ENCODE measurements around the gene IRF3.
A peak's percentile ranks its signal among the peaks of the same experiment; 100 is the strongest.

IRF3 gene

GRCh38 chr19:49676784-49677230 is 11.2 kb upstream of the IRF3 start:
- Histone ChIP-seq H3K9me3 (ENCODE audit: control insufficient read depth, insufficient read depth, low read length) (no peaks in the 10 kb centered on the region), H3K4me1 (ENCODE audit: control insufficient read depth, insufficient read depth, low read length) (peaks cover 7% of the 10 kb centered on the region), H3K4me3 (ENCODE audit: low read depth, low read length) (peak overlapping the region; percentile 98), H3K36me3 (ENCODE audit: control insufficient read depth, insufficient read depth, low read length) (peaks cover 15% of the 10 kb centered on the region), H3K9ac (ENCODE audit: low read depth, low read length) (peak overlapping the region; percentile 100), H3K27me3 (ENCODE audit: control insufficient read depth, insufficient read depth, low read length) (no peaks in the 10 kb centered on the region)

- peaks cover 7% of the 10 kb centered on the region for H3K4me1 ChIP-seq (ENCODE audit: control insufficient read depth, insufficient read depth, low read length)
Measured at GRCh38 chr19:49676136-49676783, 10.6 kb upstream of the IRF3 start.

GRCh38 chr19:49672131-49672919 is 6.7 kb upstream of the IRF3 start:
- no peaks in the 10 kb centered on the region for H3K27me3 ChIP-seq (ENCODE audit: control insufficient read depth, insufficient read depth, low read length)
- peaks cover 24% of the 10 kb centered on the region for H3K36me3 ChIP-seq (ENCODE audit: control insufficient read depth, insufficient read depth, low read length)
- H3K9ac ChIP-seq (ENCODE audit: low read depth, low read length): peak overlapping the region; percentile 26
- no peaks in the 10 kb centered on the region for H3K9me3 ChIP-seq (ENCODE audit: control insufficient read depth, insufficient read depth, low read length)
- H3K4me3 ChIP-seq (ENCODE audit: low read depth, low read length): peak overlapping the region; percentile 52
- no peaks in the 10 kb centered on the region for H3K4me1 ChIP-seq (ENCODE audit: control insufficient read depth, insufficient read depth, low read length)

More at GRCh38 chr19:49676136-49676783, 10.6 kb upstream of the IRF3 start:
- Histone ChIP-seq H3K9ac (ENCODE audit: low read depth, low read length) (peak overlapping the region; percentile 99), H3K36me3 (ENCODE audit: control insufficient read depth, insufficient read depth, low read length) (peaks cover 11% of the 10 kb centered on the region), H3K9me3 (ENCODE audit: control insufficient read depth, insufficient read depth, low read length) (no peaks in the 10 kb centered on the region), H3K4me3 (ENCODE audit: low read depth, low read length) (peak overlapping the region; percentile 85), H3K27me3 (ENCODE audit: control insufficient read depth, insufficient read depth, low read length) (no peaks in the 10 kb centered on the region)

GRCh38 chr19:49669516-49669915 is 3.9 kb upstream of the IRF3 start:
- Histone ChIP-seq H3K27me3 (ENCODE audit: control insufficient read depth, insufficient read depth, low read length) (no peaks in the 10 kb centered on the region), H3K9me3 (ENCODE audit: control insufficient read depth, insufficient read depth, low read length) (no peaks in the 10 kb centered on the region), H3K4me1 (ENCODE audit: control insufficient read depth, insufficient read depth, low read length) (no peaks in the 10 kb centered on the region), H3K9ac (ENCODE audit: low read depth, low read length) (no peak overlapping the region), H3K4me3 (ENCODE audit: low read depth, low read length) (no peak overlapping the region), H3K36me3 (ENCODE audit: control insufficient read depth, insufficient read depth, low read length) (peaks cover 23% of the 10 kb centered on the region)

- Histone ChIP-seq H3K9ac (ENCODE audit: low read depth, low read length) (no peak overlapping the region), H3K4me1 (ENCODE audit: control insufficient read depth, insufficient read depth, low read length) (no peaks in the 10 kb centered on the region), H3K9me3 (ENCODE audit: control insufficient read depth, insufficient read depth, low read length) (no peaks in the 10 kb centered on the region), H3K27me3 (ENCODE audit: control insufficient read depth, insufficient read depth, low read length) (no peaks in the 10 kb centered on the region), H3K36me3 (ENCODE audit: control insufficient read depth, insufficient read depth, low read length) (peaks cover 25% of the 10 kb centered on the region), H3K4me3 (ENCODE audit: low read depth, low read length) (peak overlapping the region; percentile 8)
Measured at GRCh38 chr19:49667473-49667872, 1.8 kb upstream of the IRF3 start.

GRCh38 chr19:49666120-49666444 is 425 bp upstream of the IRF3 start:
- no peaks in the 10 kb centered on the region for H3K9me3 ChIP-seq (ENCODE audit: control insufficient read depth, insufficient read depth, low read length)
- peaks cover 36% of the 10 kb centered on the region for H3K36me3 ChIP-seq (ENCODE audit: control insufficient read depth, insufficient read depth, low read length)
- H3K4me1 ChIP-seq (ENCODE audit: control insufficient read depth, insufficient read depth, low read length): no peaks in the 10 kb centered on the region
- no peaks in the 10 kb centered on the region for H3K27me3 ChIP-seq (ENCODE audit: control insufficient read depth, insufficient read depth, low read length)
- peak overlapping the region; percentile 99 for H3K4me3 ChIP-seq (ENCODE audit: low read depth, low read length)
- H3K9ac ChIP-seq (ENCODE audit: low read depth, low read length): peak overlapping the region; percentile 91

GRCh38 chr19:49665036-49665350 is 664 bp downstream of the IRF3 start:
- peaks cover 44% of the 10 kb centered on the region for H3K36me3 ChIP-seq (ENCODE audit: control insufficient read depth, insufficient read depth, low read length)
- no peaks in the 10 kb centered on the region for H3K27me3 ChIP-seq (ENCODE audit: control insufficient read depth, insufficient read depth, low read length)
- peak overlapping the region; percentile 99 for H3K4me3 ChIP-seq (ENCODE audit: low read depth, low read length)
- H3K9ac ChIP-seq (ENCODE audit: low read depth, low read length): peak overlapping the region; percentile 79
- no peaks in the 10 kb centered on the region for H3K4me1 ChIP-seq (ENCODE audit: control insufficient read depth, insufficient read depth, low read length)
- peaks cover 2% of the 10 kb centered on the region for H3K9me3 ChIP-seq (ENCODE audit: control insufficient read depth, insufficient read depth, low read length)

- H3K36me3 ChIP-seq (ENCODE audit: control insufficient read depth, insufficient read depth, low read length): peaks cover 46% of the 10 kb centered on the region
- H3K27me3 ChIP-seq (ENCODE audit: control insufficient read depth, insufficient read depth, low read length): no peaks in the 10 kb centered on the region
- H3K4me1 ChIP-seq (ENCODE audit: control insufficient read depth, insufficient read depth, low read length): no peaks in the 10 kb centered on the region
- peaks cover 2% of the 10 kb centered on the region for H3K9me3 ChIP-seq (ENCODE audit: control insufficient read depth, insufficient read depth, low read length)
- peak overlapping the region; percentile 79 for H3K9ac ChIP-seq (ENCODE audit: low read depth, low read length)
- peak overlapping the region; percentile 99 for H3K4me3 ChIP-seq (ENCODE audit: low read depth, low read length)
Measured at GRCh38 chr19:49664171-49665035, 1.3 kb downstream of the IRF3 start.

GRCh38 chr19:49663224-49663623 is 2.4 kb downstream of the IRF3 start:
- H3K36me3 ChIP-seq (ENCODE audit: control insufficient read depth, insufficient read depth, low read length): peaks cover 43% of the 10 kb centered on the region
- H3K9me3 ChIP-seq (ENCODE audit: control insufficient read depth, insufficient read depth, low read length): peaks cover 2% of the 10 kb centered on the region
- no peak overlapping the region for H3K4me3 ChIP-seq (ENCODE audit: low read depth, low read length)
- H3K4me1 ChIP-seq (ENCODE audit: control insufficient read depth, insufficient read depth, low read length): no peaks in the 10 kb centered on the region
- no peak overlapping the region for H3K9ac ChIP-seq (ENCODE audit: low read depth, low read length)
- H3K27me3 ChIP-seq (ENCODE audit: control insufficient read depth, insufficient read depth, low read length): no peaks in the 10 kb centered on the region

GRCh38 chr19:49662011-49662410 is 3.6 kb downstream of the IRF3 start:
- Histone ChIP-seq H3K36me3 (ENCODE audit: control insufficient read depth, insufficient read depth, low read length) (peaks cover 49% of the 10 kb centered on the region), H3K9me3 (ENCODE audit: control insufficient read depth, insufficient read depth, low read length) (peaks cover 2% of the 10 kb centered on the region), H3K4me3 (ENCODE audit: low read depth, low read length) (no peak overlapping the region), H3K9ac (ENCODE audit: low read depth, low read length) (no peak overlapping the region), H3K27me3 (ENCODE audit: control insufficient read depth, insufficient read depth, low read length) (no peaks in the 10 kb centered on the region), H3K4me1 (ENCODE audit: control insufficient read depth, insufficient read depth, low read length) (no peaks in the 10 kb centered on the region)

GRCh38 chr19:49660338-49660961 is 5.2 kb downstream of the IRF3 start:
- Histone ChIP-seq H3K4me3 (ENCODE audit: low read depth, low read length) (no peak overlapping the region), H3K9ac (ENCODE audit: low read depth, low read length) (no peak overlapping the region), H3K9me3 (ENCODE audit: control insufficient read depth, insufficient read depth, low read length) (peaks cover 2% of the 10 kb centered on the region), H3K27me3 (ENCODE audit: control insufficient read depth, insufficient read depth, low read length) (no peaks in the 10 kb centered on the region), H3K4me1 (ENCODE audit: control insufficient read depth, insufficient read depth, low read length) (peaks cover 3% of the 10 kb centered on the region), H3K36me3 (ENCODE audit: control insufficient read depth, insufficient read depth, low read length) (peaks cover 62% of the 10 kb centered on the region)
